K562 (cell line): Measurements from ENCODE around the gene ITPR2. TPM values are rescaled to one million over a fixed set of nuclear protein-coding genes. Genes with fewer than 3 reads are reported as not detected.

Source experiments
- ATAC-seq: fragments of 200-7000 bp; cut with Tn5 transposase; 3 replicates; pipeline ENCODE4 v1.9.1; 2020; ENCODE audit warnings: moderate library complexity
- BruUV-seq: library from RNA; stranded (reverse); fragments of 400-500 nt; replicated peaks from 2 replicates; lab custom pipeline; 2021; lab: Mats Ljungman, UMichigan
- CTCF ChIA-PET: fragments of 300-600 bp; formaldehyde crosslinking; extraction: SDS; loops from one replicate; lab custom pipeline; 2021; ENCODE audit warnings: low intra/inter-chr PET ratio; lab: Yijun Ruan, JAX
- POLR2A ChIA-PET: fragments of 300-600, 350-650 bp; sonication (Branson Sonifier 250); formaldehyde crosslinking; extraction: SDS; loops from one replicate; lab custom pipeline; 2021; ENCODE audit warnings: antibody characterized with exemption, inconsistent platforms; lab: Yijun Ruan, JAX
- DNase-seq, 4 experiments: peaks; one replicate each; pipeline versions ENCODE4 v3.0.0 to v3.0.0-alpha.2; 2011 to 2018; ENCODE audit warnings: low spot score in 3 of 4, mixed read lengths in 3 of 4; ENCODE audit errors: extremely low read depth in 1 of 4
- FAIRE-seq: peaks from 2 replicates; lab custom pipeline; 2011; peaks lifted over from hg19 to GRCh38; lab: Jason Lieb, UNC
- H2AFZ ChIP-seq: 2 replicates; pipeline ENCODE4 v1.6.0; 2011; ENCODE audit warnings: low read depth, low read length, control low read depth, inconsistent platforms
- H3K27ac ChIP-seq: fragments of 200-600 bp; 3 replicates; pipeline ENCODE4 v1.8.0; 2011; ENCODE audit warnings: low read depth, mild to moderate bottlenecking, control low read depth, inconsistent platforms, low read length, moderate library complexity, mixed read lengths; ENCODE audit errors: extremely low read depth
- H3K27me3 ChIP-seq, 2 experiments: fragments of 300-600 bp in 1 of 2; 2 replicates in 1 of 2; 3 replicates in 1 of 2; pipeline versions ENCODE4 v1.6.0 to v1.8.0; 2011; ENCODE audit warnings: inconsistent platforms in 2 of 2, low read length in 2 of 2, mild to moderate bottlenecking in 1 of 2, mixed read lengths in 1 of 2, moderate library complexity in 1 of 2; ENCODE audit not compliant: control insufficient read depth in 2 of 2, insufficient read depth in 2 of 2
- H3K36me3 ChIP-seq: fragments of 300-600 bp; 3 replicates; pipeline ENCODE4 v1.8.0; 2011; ENCODE audit warnings: mild to moderate bottlenecking, low read length, inconsistent platforms; ENCODE audit not compliant: control insufficient read depth, insufficient read depth
- H3K4me1 ChIP-seq, 2 experiments: fragments of 200-600 bp in 1 of 2; replicated peaks in 1 of 2; 2 replicates in 1 of 2; 3 replicates in 1 of 2; pipeline versions ENCODE4 v1.5.1 to v1.8.0; 2011; ENCODE audit warnings: inconsistent platforms in 2 of 2, low read length in 2 of 2, mild to moderate bottlenecking in 1 of 2, mixed read lengths in 1 of 2, moderate library complexity in 1 of 2; ENCODE audit not compliant: control insufficient read depth in 2 of 2, insufficient read depth in 2 of 2
- H3K4me2 ChIP-seq: 2 replicates; pipeline ENCODE4 v1.6.1; 2011; ENCODE audit warnings: low read length, control low read depth, inconsistent platforms, mixed read lengths; ENCODE audit not compliant: insufficient read depth
- H3K4me3 ChIP-seq: fragments of 200-600 bp; sonication (generic), shearing (Covaris generic); 2 replicates; pipeline ENCODE4 v1.5.1; 2016; ENCODE audit warnings: control low read depth, inconsistent platforms
- H3K79me2 ChIP-seq: fragments of 200-600 bp; 3 replicates; pipeline ENCODE4 v1.8.0; 2011; ENCODE audit warnings: low read length, inconsistent platforms; ENCODE audit not compliant: control insufficient read depth, insufficient read depth
- H3K9ac ChIP-seq, 2 experiments: 2 replicates each; pipeline versions ENCODE4 v1.6.0 to v1.6.1; 2011; ENCODE audit warnings: low read depth in 2 of 2, low read length in 2 of 2, control low read depth in 1 of 2, inconsistent platforms in 1 of 2, mild to moderate bottlenecking in 1 of 2, mixed read lengths in 1 of 2; ENCODE audit not compliant: insufficient read depth in 1 of 2
- H3K9me1 ChIP-seq: one replicate; pipeline ENCODE4 v1.6.0; 2011; ENCODE audit warnings: inconsistent platforms, mild to moderate bottlenecking, low read length, moderate library complexity; ENCODE audit not compliant: control insufficient read depth, insufficient read depth
- H3K9me3 ChIP-seq: replicated peaks from 2 replicates; pipeline ENCODE4 v1.5.1; 2011; ENCODE audit warnings: low read depth, low read length, inconsistent platforms; ENCODE audit not compliant: control insufficient read depth, insufficient read depth
- H4K20me1 ChIP-seq: replicated peaks from 2 replicates; pipeline ENCODE4 v1.6.1; 2011; ENCODE audit warnings: low read length, inconsistent platforms, mixed read lengths; ENCODE audit not compliant: control insufficient read depth, insufficient read depth
- ATF3 ChIP-seq, 2 experiments: fragments of 450-650 bp in 1 of 2; sonication (generic) in 1 of 2; formaldehyde crosslinking in 1 of 2; IDR thresholded peaks in 1 of 2; conservative IDR thresholded peaks in 1 of 2; 2 replicates each; pipeline versions ENCODE4 v1.6.1 to v1.8.1; 2016 to 2023; ENCODE audit warnings: mild to moderate bottlenecking in 2 of 2, moderate library complexity in 2 of 2, inconsistent platforms in 1 of 2, missing genetic modification reagents in 1 of 2
- ERF ChIP-seq: fragments of 450-650 bp; formaldehyde crosslinking; IDR thresholded peaks from 2 replicates; pipeline ENCODE4 v1.4.0; 2020; ENCODE audit warnings: mild to moderate bottlenecking, mixed read lengths
- NR2C2 ChIP-seq, 2 experiments: fragments of 200-800 bp in 1 of 2; sonication (Bioruptor generic) in 1 of 2; sonication (generic) in 1 of 2; formaldehyde crosslinking in 1 of 2; IDR thresholded peaks; 2 replicates each; pipeline versions ENCODE4 v1.6.1 to v1.8.0; 2016 to 2022; ENCODE audit warnings: mild to moderate bottlenecking in 1 of 2, missing compliant biosample characterization in 1 of 2, missing genetic modification characterization in 1 of 2, missing genetic modification reagents in 1 of 2
- PTRF ChIP-seq: fragments of 450-650 bp; IDR thresholded peaks from 2 replicates; pipeline ENCODE4 v1.6.1; 2016; ENCODE audit warnings: mild to moderate bottlenecking, missing genetic modification characterization, missing compliant biosample characterization
- ZC3H11A ChIP-seq: IDR thresholded peaks from 2 replicates; pipeline ENCODE4 v1.6.1; 2012; ENCODE audit warnings: low read depth, low read length, improper control_type of control experiment
- ZMIZ1 ChIP-seq, 2 experiments: fragments of 150-350 bp in 1 of 2; IDR thresholded peaks; 2 replicates each; pipeline ENCODE4 v1.6.1; 2012 to 2016; ENCODE audit warnings: low read depth in 2 of 2, low read length in 2 of 2, mild to moderate bottlenecking in 1 of 2, moderate library complexity in 1 of 2
- ZNF511 ChIP-seq: sonication (generic); formaldehyde crosslinking; IDR thresholded peaks from 2 replicates; pipeline ENCODE4 v1.8.0; 2022; ENCODE audit warnings: mild to moderate bottlenecking, missing genetic modification reagents
- WGBS: fragments of 100-300 bp; shearing (Covaris generic); methylation state at CpG from one replicate; pipeline ENCODE4 v1.1.6; 2016; ENCODE audit warnings: low coverage, mixed read lengths; ENCODE audit not compliant: insufficient coverage; ENCODE audit errors: missing lambda C conversion rate; 5-methylcytosine and 5-hydroxymethylcytosine counted together
- in situ Hi-C: fragments of 300-500 bp; cut with MboI; formaldehyde crosslinking; loops from 4 replicates; pipeline ENCODE4 v1.15.0; 2018; ENCODE audit warnings: inconsistent platforms, mixed read lengths
- intact Hi-C: fragments of 100-400 bp; cut with micrococcal nuclease; formaldehyde crosslinking; loops from 2 replicates; pipeline ENCODE4 v1.14.2; 2022
- polyA plus RNA-seq, 8 experiments: library from polyadenylated mRNA; depleted of rRNA in 4 of 8; stranded (reverse) in 5 of 8; unstranded in 3 of 8; fragments of >200 nt; fragmentation: Nextera tagmentation in 2 of 8; fragmentation: Illumina TruSeq in 1 of 8; extraction: Ambion mirVana in 2 of 8; extraction: Trizol in 1 of 8; gene quantifications; 2 replicates each; pipeline versions ENCODE4 v1.2.1 to v1.2.3, GENCODE V29; 2011 to 2014; ENCODE audit warnings: inconsistent platforms in 1 of 8, missing spikeins in 1 of 8
- total RNA-seq, 7 experiments: library from RNA; depleted of rRNA in 6 of 7; stranded (reverse); fragments of >200 nt in 6 of 7; fragmentation: Illumina TruSeq in 2 of 7; extraction: Trizol in 2 of 7; gene quantifications; 2 replicates each; pipeline versions ENCODE4 v1.2.1 to v1.2.3, GENCODE V29; 2011 to 2021; ENCODE audit warnings: low replicate concordance in 1 of 7

The ITPR2 gene
- total and polyA plus RNA-seq, 9 of the 15 experiments (the other 6 are each of a cell fraction or from before 2014, with no cell fraction given): 0.21 to 3.3 (median 0.95) TPM

GRCh38 chr12:26851031-26851809 is 18.2 kb upstream of the ITPR2 start:
- intact Hi-C loops: loop anchor here (5.0 to 10.0 kb wide), 2 partner anchors 291 to 454 kb away; no protein-coding TSS in a partner anchor
- CTCF ChIA-PET: no interaction called here
- no peak overlapping the region for H3K4me2 ChIP-seq

More at GRCh38 chr12:26851031-26851809, 18.2 kb upstream of the ITPR2 start:
- H3K79me2 ChIP-seq: no peaks in the 10 kb centered on the region
- H3K9me1 ChIP-seq: no peaks in the 10 kb centered on the region
- POLR2A ChIA-PET: no interaction called here
- no peaks in the 10 kb centered on the region for H3K36me3 ChIP-seq
- DNase-seq: no peak
- H3K4me1 ChIP-seq: peaks cover 0 to 6% of the 10 kb centered on the region in 2 experiments; a peak in 1 of 5 replicates
- H3K4me3 ChIP-seq: no peak overlapping the region
- no peaks in the 10 kb centered on the region for H4K20me1 ChIP-seq
- no TSS peak for BruUV-seq
- no peak overlapping the region for H3K27ac ChIP-seq
- in situ Hi-C loops: loop anchor here (10.0 kb wide), 1 partner anchor 164 kb away; the partner anchor contains the start of gene TM7SF3
- no peak for ATAC-seq
- H3K9me3 ChIP-seq: no peaks in the 10 kb centered on the region
- FAIRE-seq: no peak
- TF ChIP-seq ZC3H11A: no peak
- TF ChIP-seq ZNF511: no peak
- no peak for TF ChIP-seq PTRF
- TF ChIP-seq ZMIZ1 (IDR thresholded peaks at IDR 0.05; ENCODE audit: low read depth in 2 of 2, low read length in 2 of 2): no peak
- TF ChIP-seq NR2C2 (CRISPR knock-in tag; IDR thresholded peaks at IDR 0.05): no peak
- no peak for TF ChIP-seq NR2C2 (tag; IDR thresholded peaks at IDR 0.05)
- TF ChIP-seq ERF (CRISPR knock-in tag): no peak
- 0 out of 2 replicates have a peak, but pooled peaks have one; percentile 6 for TF ChIP-seq ATF3 (IDR thresholded peaks at IDR 0.05)
- no peak for TF ChIP-seq ATF3 (CRISPR knock-in tag; conservative IDR thresholded peaks at IDR 0.05)
- no peak overlapping the region for H3K9ac ChIP-seq
- no peaks in the 10 kb centered on the region; a peak in 2 of 5 replicates for H3K27me3 ChIP-seq
- no peak overlapping the region for H2AFZ ChIP-seq
- 0% methylated on average over 2 of the region's 2 CpGs for WGBS
